GM12874 (cell line): Measurements from ENCODE around the gene SKAP2.

Experiments
- TF ChIP-seq, protein P1 (sequence below): IDR thresholded peaks from 2 replicates; pipeline ENCODE4 v1.5.1; 2011; ENCODE audit warnings: low read depth, mild to moderate bottlenecking, control low read depth, low read length, moderate library complexity; ENCODE audit not compliant: insufficient read depth

The SKAP2 gene

DNA sequence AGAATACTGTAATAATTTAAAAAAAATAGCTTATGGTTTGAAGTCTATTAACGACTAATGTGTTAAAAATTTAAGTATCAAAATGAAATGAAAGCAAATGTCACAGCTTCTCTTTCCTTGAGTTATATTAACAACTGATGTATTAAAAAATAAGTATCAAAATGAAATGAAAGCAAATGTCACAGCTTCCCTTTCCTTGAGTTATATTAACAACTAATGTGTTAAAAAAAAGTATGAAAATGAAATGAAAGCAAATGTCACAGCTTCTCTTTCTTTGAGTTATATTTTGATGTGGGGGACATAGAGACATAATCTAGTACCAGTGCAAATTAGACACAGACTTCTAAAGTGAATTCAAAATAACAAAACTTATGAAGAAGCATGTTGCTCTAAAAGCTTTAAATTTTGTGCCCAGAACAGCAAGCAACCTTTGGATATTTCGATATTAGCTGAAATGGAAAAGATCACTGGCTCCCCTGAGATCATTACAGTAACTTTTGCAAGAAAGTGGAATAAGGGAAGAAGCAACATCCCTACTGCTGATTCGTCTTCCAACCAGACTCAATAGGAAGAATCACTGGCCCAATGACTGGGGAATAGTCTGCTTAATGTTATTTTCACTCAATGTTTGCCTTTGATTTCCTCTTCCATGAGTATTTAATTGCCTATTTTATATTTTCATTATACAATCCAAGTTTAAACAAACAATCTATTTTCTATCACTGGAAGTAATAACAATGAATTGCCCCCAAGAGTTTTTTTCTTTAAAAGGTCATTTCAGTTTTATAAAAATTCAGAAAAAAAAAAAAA lies 8.0 kb downstream of the SKAP2 start:
- TF ChIP-seq, protein P1, sequence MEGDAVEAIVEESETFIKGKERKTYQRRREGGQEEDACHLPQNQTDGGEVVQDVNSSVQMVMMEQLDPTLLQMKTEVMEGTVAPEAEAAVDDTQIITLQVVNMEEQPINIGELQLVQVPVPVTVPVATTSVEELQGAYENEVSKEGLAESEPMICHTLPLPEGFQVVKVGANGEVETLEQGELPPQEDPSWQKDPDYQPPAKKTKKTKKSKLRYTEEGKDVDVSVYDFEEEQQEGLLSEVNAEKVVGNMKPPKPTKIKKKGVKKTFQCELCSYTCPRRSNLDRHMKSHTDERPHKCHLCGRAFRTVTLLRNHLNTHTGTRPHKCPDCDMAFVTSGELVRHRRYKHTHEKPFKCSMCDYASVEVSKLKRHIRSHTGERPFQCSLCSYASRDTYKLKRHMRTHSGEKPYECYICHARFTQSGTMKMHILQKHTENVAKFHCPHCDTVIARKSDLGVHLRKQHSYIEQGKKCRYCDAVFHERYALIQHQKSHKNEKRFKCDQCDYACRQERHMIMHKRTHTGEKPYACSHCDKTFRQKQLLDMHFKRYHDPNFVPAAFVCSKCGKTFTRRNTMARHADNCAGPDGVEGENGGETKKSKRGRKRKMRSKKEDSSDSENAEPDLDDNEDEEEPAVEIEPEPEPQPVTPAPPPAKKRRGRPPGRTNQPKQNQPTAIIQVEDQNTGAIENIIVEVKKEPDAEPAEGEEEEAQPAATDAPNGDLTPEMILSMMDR = no peak

DNA sequence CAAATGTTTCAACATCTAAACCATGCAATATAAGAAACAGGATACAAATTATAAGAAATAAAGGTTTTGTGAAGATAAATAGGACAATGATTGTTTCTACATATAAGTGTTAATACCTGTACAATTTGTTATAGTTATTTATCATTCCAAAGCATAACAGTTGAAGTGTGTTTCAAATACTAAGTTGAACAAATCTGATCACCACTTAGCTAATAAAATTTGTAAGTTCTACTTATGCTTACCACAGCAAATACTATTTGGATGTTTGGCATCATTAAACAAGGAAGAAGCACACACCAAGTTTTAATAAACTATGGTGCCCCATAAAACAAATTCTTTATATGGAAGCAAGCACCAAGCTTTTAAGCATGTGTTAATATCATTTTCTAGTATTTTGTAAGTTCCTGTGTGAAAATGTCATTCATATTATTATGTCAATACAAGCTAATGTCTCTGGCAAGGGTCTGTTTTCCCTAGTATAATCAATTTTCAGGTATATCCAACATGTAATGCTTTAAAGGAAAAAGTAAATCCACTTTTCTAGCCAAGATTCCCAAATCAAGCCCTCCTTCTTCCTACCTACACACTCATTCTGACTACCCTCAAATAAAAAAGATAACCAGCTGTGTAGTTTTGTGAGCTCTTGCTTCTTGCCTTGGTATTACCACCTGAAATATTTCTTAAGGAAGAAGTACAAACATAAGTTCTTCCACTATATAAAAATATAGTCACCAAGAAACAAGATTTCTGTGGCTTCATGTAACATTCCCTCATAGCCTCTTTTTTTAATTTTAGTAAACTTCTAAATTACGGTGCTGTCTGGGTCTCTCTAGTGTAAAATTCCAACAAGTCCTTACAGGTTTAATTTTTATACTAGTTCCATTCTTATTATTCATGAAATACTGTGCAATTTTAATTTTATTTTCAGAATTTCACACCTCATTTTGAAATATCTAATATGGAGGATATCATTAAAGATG lies 9.2 kb downstream of the SKAP2 start:
- TF ChIP-seq, protein P1 = no peak

DNA sequence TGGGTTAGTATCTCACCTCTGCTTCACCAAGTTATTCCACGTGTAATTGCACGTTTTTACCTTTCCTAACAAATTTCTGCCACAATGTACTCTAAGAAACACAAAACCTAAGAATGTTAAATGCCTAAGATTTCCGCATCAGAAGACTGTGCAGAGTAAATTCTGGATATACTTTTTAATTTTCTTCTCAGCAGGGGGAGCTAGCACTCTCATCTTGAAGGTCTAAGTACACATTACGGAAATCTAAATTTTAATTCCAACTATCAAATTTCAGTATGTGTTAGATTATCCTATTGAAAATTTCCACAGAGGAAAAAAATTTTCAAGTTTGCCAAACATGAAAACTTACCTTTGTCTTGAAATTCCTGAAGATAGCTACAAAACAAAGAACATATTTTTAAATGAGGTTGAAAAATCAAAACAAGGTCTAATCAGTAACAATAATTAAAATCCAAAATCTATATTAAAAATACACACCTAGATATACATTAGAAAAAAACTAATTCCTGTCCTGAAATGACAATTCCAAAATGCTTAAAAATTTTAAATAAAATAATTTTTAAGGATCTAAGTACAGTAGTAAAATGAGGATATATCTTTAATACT lies 10.5 kb downstream of the SKAP2 start:
- TF ChIP-seq, protein P1 = peak; percentile 19; the same call in 1 of the 2 replicates

DNA sequence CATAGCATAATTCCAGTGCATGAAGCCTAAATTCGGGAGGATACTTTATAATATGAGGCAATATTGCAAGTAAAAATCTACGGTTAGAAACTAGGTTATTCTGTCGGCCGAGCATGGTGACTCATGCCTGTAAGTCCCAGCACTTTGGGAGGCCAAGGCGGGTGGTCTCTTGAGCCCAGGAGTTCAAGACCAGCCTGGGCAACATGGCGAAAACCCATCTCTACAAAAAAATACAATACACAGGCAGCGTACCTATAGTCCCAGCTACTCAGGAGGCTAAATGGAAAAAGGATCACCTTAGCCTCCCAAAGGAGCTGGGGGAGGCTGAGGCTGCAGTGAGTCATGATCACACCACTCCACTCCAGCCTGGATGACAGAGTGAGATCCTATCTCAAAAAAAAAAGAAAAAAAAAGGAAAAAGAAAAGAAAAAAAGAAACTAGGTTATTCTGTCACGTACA lies 14.2 kb downstream of the SKAP2 start:
- TF ChIP-seq, protein P1 = no peak

DNA sequence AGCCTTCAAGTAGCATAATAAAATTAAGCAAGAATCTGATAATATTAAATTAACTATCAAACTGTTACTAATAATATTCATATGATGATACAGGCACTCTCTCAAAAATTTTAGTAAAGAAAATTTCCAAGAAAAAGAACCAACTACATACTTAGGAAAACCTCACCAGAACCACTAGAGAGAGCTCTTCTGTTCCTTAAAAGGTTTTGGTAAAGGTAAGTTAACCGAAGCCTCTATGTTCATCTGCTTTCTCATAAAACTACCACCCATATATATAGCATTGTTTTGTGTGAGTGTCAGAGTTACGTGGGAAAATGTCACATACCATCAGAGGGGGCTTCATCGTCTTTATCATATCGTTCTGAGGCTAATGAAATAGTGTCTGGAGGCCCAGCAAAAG lies 20.7 kb downstream of the SKAP2 start:
- TF ChIP-seq, protein P1 = no peak

DNA sequence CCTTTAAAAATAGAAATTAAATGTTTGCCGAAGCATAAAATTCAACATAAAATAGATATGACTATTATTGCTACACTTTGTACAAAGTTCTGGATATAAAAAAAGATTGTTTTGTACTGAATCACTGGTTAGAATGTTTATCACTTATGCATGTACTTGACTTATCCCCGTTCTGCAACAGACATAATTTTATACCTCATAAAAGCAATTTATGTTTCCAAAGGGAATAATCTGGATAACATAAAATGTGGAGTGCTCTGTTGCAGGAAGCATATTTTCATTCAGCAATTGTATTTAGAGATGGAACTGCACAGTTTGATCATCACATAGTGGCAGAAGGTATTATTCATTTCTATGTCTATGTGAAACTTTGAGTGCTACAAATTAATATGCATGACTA lies 21.5 kb downstream of the SKAP2 start:
- TF ChIP-seq, protein P1 = no peak

DNA sequence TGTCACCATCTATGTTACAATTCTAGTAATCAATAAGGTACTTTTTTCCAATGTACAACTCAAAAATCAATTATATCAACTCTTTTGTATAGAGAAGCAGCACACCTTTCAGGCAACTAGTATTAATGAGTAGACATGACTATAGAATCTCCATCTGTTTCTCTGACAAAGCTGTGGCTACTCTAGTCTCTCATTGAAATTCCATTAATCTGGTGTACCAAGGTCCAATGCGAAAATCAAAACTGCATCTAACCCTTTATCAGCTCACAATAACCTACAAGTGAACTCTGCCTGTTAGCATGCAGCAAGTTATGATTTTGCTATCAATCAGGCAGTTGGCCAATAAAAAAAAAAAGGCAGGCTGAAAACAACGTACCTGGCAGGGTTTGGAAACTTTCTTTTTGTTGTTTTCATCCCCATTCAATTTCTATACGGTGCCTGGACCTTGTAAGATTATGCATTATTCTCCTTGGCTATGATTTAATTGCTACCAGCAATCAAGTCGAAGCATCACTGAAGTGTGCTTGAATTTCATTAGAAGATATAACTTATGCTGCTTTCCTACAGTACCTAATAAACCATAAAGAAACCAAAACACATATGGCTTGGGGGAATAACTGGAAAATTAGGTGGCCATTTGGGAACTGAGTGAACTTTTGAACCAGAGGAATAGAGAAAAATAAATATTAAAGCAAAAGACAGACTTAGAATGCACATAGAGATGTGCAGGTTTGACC lies 23.2 kb downstream of the SKAP2 start:
- TF ChIP-seq, protein P1 = no peak
